K562 (cell line): ENCODE results near the gene TUBA8. TPM values are rescaled to one million over a fixed set of nuclear protein-coding genes. Genes with fewer than 3 reads are reported as not detected.
"Not testable (repeated sequence)": the region's sequence is repeated elsewhere in the genome, so short reads cannot be mapped to it uniquely, and the experiment has no call there.

Experiments
- ATAC-seq: fragments of 200-7000 bp; cut with Tn5 transposase; 3 replicates; pipeline ENCODE4 v1.9.1; 2020; ENCODE audit warnings: moderate library complexity
- BruUV-seq: library from RNA; stranded (reverse); fragments of 400-500 nt; replicated peaks from 2 replicates; lab custom pipeline; 2021; lab: Mats Ljungman, UMichigan
- CTCF ChIA-PET: fragments of 300-600 bp; formaldehyde crosslinking; extraction: SDS; loops from one replicate; lab custom pipeline; 2021; ENCODE audit warnings: low intra/inter-chr PET ratio; lab: Yijun Ruan, JAX
- POLR2A ChIA-PET: fragments of 300-600, 350-650 bp; sonication (Branson Sonifier 250); formaldehyde crosslinking; extraction: SDS; loops from one replicate; lab custom pipeline; 2021; ENCODE audit warnings: antibody characterized with exemption, inconsistent platforms; lab: Yijun Ruan, JAX
- DNase-seq, 4 experiments: peaks; one replicate each; pipeline versions ENCODE4 v3.0.0 to v3.0.0-alpha.2; 2011 to 2018; ENCODE audit warnings: low spot score in 3 of 4, mixed read lengths in 3 of 4; ENCODE audit errors: extremely low read depth in 1 of 4
- FAIRE-seq: peaks from 2 replicates; lab custom pipeline; 2011; peaks lifted over from hg19 to GRCh38; lab: Jason Lieb, UNC
- H2AFZ ChIP-seq: 2 replicates; pipeline ENCODE4 v1.6.0; 2011; ENCODE audit warnings: low read depth, low read length, control low read depth, inconsistent platforms
- H3K27ac ChIP-seq: fragments of 200-600 bp; 3 replicates; pipeline ENCODE4 v1.8.0; 2011; ENCODE audit warnings: low read depth, mild to moderate bottlenecking, control low read depth, inconsistent platforms, low read length, moderate library complexity, mixed read lengths; ENCODE audit errors: extremely low read depth
- H3K27me3 ChIP-seq, 2 experiments: fragments of 300-600 bp in 1 of 2; 2 replicates in 1 of 2; 3 replicates in 1 of 2; pipeline versions ENCODE4 v1.6.0 to v1.8.0; 2011; ENCODE audit warnings: inconsistent platforms in 2 of 2, low read length in 2 of 2, mild to moderate bottlenecking in 1 of 2, mixed read lengths in 1 of 2, moderate library complexity in 1 of 2; ENCODE audit not compliant: control insufficient read depth in 2 of 2, insufficient read depth in 2 of 2
- H3K36me3 ChIP-seq: fragments of 300-600 bp; 3 replicates; pipeline ENCODE4 v1.8.0; 2011; ENCODE audit warnings: mild to moderate bottlenecking, low read length, inconsistent platforms; ENCODE audit not compliant: control insufficient read depth, insufficient read depth
- H3K4me1 ChIP-seq, 2 experiments: fragments of 200-600 bp in 1 of 2; replicated peaks in 1 of 2; 2 replicates in 1 of 2; 3 replicates in 1 of 2; pipeline versions ENCODE4 v1.5.1 to v1.8.0; 2011; ENCODE audit warnings: inconsistent platforms in 2 of 2, low read length in 2 of 2, mild to moderate bottlenecking in 1 of 2, mixed read lengths in 1 of 2, moderate library complexity in 1 of 2; ENCODE audit not compliant: control insufficient read depth in 2 of 2, insufficient read depth in 2 of 2
- H3K4me2 ChIP-seq: 2 replicates; pipeline ENCODE4 v1.6.1; 2011; ENCODE audit warnings: low read length, control low read depth, inconsistent platforms, mixed read lengths; ENCODE audit not compliant: insufficient read depth
- H3K4me3 ChIP-seq: fragments of 200-600 bp; sonication (generic), shearing (Covaris generic); 2 replicates; pipeline ENCODE4 v1.5.1; 2016; ENCODE audit warnings: control low read depth, inconsistent platforms
- H3K79me2 ChIP-seq: fragments of 200-600 bp; 3 replicates; pipeline ENCODE4 v1.8.0; 2011; ENCODE audit warnings: low read length, inconsistent platforms; ENCODE audit not compliant: control insufficient read depth, insufficient read depth
- H3K9ac ChIP-seq, 2 experiments: 2 replicates each; pipeline versions ENCODE4 v1.6.0 to v1.6.1; 2011; ENCODE audit warnings: low read depth in 2 of 2, low read length in 2 of 2, control low read depth in 1 of 2, inconsistent platforms in 1 of 2, mild to moderate bottlenecking in 1 of 2, mixed read lengths in 1 of 2; ENCODE audit not compliant: insufficient read depth in 1 of 2
- H3K9me1 ChIP-seq: one replicate; pipeline ENCODE4 v1.6.0; 2011; ENCODE audit warnings: inconsistent platforms, mild to moderate bottlenecking, low read length, moderate library complexity; ENCODE audit not compliant: control insufficient read depth, insufficient read depth
- H3K9me3 ChIP-seq: replicated peaks from 2 replicates; pipeline ENCODE4 v1.5.1; 2011; ENCODE audit warnings: low read depth, low read length, inconsistent platforms; ENCODE audit not compliant: control insufficient read depth, insufficient read depth
- H4K20me1 ChIP-seq: replicated peaks from 2 replicates; pipeline ENCODE4 v1.6.1; 2011; ENCODE audit warnings: low read length, inconsistent platforms, mixed read lengths; ENCODE audit not compliant: control insufficient read depth, insufficient read depth
- MTA2 ChIP-seq: fragments of 450-650 bp; IDR thresholded peaks from 2 replicates; pipeline ENCODE4 v1.6.1; 2016; ENCODE audit warnings: low read depth
- WGBS: fragments of 100-300 bp; shearing (Covaris generic); methylation state at CpG from one replicate; pipeline ENCODE4 v1.1.6; 2016; ENCODE audit warnings: low coverage, mixed read lengths; ENCODE audit not compliant: insufficient coverage; ENCODE audit errors: missing lambda C conversion rate; 5-methylcytosine and 5-hydroxymethylcytosine counted together
- in situ Hi-C: fragments of 300-500 bp; cut with MboI; formaldehyde crosslinking; loops from 4 replicates; pipeline ENCODE4 v1.15.0; 2018; ENCODE audit warnings: inconsistent platforms, mixed read lengths
- intact Hi-C: fragments of 100-400 bp; cut with micrococcal nuclease; formaldehyde crosslinking; loops from 2 replicates; pipeline ENCODE4 v1.14.2; 2022
- polyA plus RNA-seq, 8 experiments: library from polyadenylated mRNA; depleted of rRNA in 4 of 8; stranded (reverse) in 5 of 8; unstranded in 3 of 8; fragments of >200 nt; fragmentation: Nextera tagmentation in 2 of 8; fragmentation: Illumina TruSeq in 1 of 8; extraction: Ambion mirVana in 2 of 8; extraction: Trizol in 1 of 8; gene quantifications; 2 replicates each; pipeline versions ENCODE4 v1.2.1 to v1.2.3, GENCODE V29; 2011 to 2014; ENCODE audit warnings: inconsistent platforms in 1 of 8, missing spikeins in 1 of 8
- total RNA-seq, 7 experiments: library from RNA; depleted of rRNA in 6 of 7; stranded (reverse); fragments of >200 nt in 6 of 7; fragmentation: Illumina TruSeq in 2 of 7; extraction: Trizol in 2 of 7; gene quantifications; 2 replicates each; pipeline versions ENCODE4 v1.2.1 to v1.2.3, GENCODE V29; 2011 to 2021; ENCODE audit warnings: low replicate concordance in 1 of 7
- TF ChIP-seq, protein P1 (sequence below), 2 experiments: fragments of 450-650 bp in 1 of 2; sonication (generic) in 1 of 2; formaldehyde crosslinking in 1 of 2; IDR thresholded peaks; 2 replicates each; pipeline versions ENCODE4 v1.7.1 to v1.9.0; 2016 to 2022; ENCODE audit warnings: inconsistent platforms in 1 of 2, mild to moderate bottlenecking in 1 of 2, missing genetic modification reagents in 1 of 2

Gene TUBA8
- total and polyA plus RNA-seq, 9 of the 15 experiments (the other 6 are each of a cell fraction or from before 2014, with no cell fraction given) = 0.07 to 1.1 (median 0.65) TPM

- WGBS = 49% methylated on average over 33 of the region's 34 CpGs
- in situ Hi-C loops = loop anchor here (25.0 kb wide), 2 partner anchors 607 to 732 kb away; no protein-coding TSS in a partner anchor
- intact Hi-C loops, ATAC-seq, H3K9me1 ChIP-seq, H3K27ac ChIP-seq, H3K4me3 ChIP-seq, H4K20me1 ChIP-seq, BruUV-seq, H3K4me1 ChIP-seq, DNase-seq, H3K4me2 ChIP-seq, H3K36me3 ChIP-seq, H3K9ac ChIP-seq, H2AFZ ChIP-seq, H3K9me3 ChIP-seq, CTCF ChIA-PET, FAIRE-seq, H3K79me2 ChIP-seq: not testable (repeated sequence)
- POLR2A ChIA-PET = interaction anchor here (1.2 to 1.5 kb wide), 2 partner anchors 10 to 36 kb away, joined by 3 to 4 read pairs; no protein-coding TSS in a partner anchor
- H3K27me3 ChIP-seq = peaks cover 13 to 30% of the 10 kb centered on the region in 2 experiments; a peak in 3 of 5 replicates
These were observed 44.9 kb downstream of the TUBA8 start for GRCh38 chr22:18155546-18155945.

- peaks cover 13 to 30% of the 10 kb centered on the region in 2 experiments; a peak in 3 of 5 replicates for H3K27me3 ChIP-seq
- peak; percentile 69 for FAIRE-seq
- in situ Hi-C loops (loop anchor here (25.0 kb wide), 2 partner anchors 605 to 730 kb away; no protein-coding TSS in a partner anchor), intact Hi-C loops (no loop called here)
- H3K27ac ChIP-seq = no peak overlapping the region
- POLR2A ChIA-PET = interaction anchor here (1.2 to 1.5 kb wide), 2 partner anchors 11 to 38 kb away, joined by 3 to 4 read pairs; no protein-coding TSS in a partner anchor
- H3K36me3 ChIP-seq = no peaks in the 10 kb centered on the region
- peak; percentile 65 to 77 (median 70) for DNase-seq
- WGBS = 13% methylated on average over 24 of the region's 24 CpGs
- no peak overlapping the region for H3K4me3 ChIP-seq
- CTCF ChIA-PET = no interaction called here
- no TSS peak for BruUV-seq
- H4K20me1 ChIP-seq = no peaks in the 10 kb centered on the region
- H3K9me1 ChIP-seq = no peaks in the 10 kb centered on the region
- no peak overlapping the region for H3K9ac ChIP-seq
- no peaks in the 10 kb centered on the region for H3K9me3 ChIP-seq
- peaks cover 0 to 7% of the 10 kb centered on the region in 2 experiments; a peak in 2 of 5 replicates for H3K4me1 ChIP-seq
- H3K4me2 ChIP-seq = no peak overlapping the region
- H2AFZ ChIP-seq = no peak overlapping the region
- no peaks in the 10 kb centered on the region for H3K79me2 ChIP-seq
- peak; percentile 91 for ATAC-seq
- TF ChIP-seq, protein P1, sequence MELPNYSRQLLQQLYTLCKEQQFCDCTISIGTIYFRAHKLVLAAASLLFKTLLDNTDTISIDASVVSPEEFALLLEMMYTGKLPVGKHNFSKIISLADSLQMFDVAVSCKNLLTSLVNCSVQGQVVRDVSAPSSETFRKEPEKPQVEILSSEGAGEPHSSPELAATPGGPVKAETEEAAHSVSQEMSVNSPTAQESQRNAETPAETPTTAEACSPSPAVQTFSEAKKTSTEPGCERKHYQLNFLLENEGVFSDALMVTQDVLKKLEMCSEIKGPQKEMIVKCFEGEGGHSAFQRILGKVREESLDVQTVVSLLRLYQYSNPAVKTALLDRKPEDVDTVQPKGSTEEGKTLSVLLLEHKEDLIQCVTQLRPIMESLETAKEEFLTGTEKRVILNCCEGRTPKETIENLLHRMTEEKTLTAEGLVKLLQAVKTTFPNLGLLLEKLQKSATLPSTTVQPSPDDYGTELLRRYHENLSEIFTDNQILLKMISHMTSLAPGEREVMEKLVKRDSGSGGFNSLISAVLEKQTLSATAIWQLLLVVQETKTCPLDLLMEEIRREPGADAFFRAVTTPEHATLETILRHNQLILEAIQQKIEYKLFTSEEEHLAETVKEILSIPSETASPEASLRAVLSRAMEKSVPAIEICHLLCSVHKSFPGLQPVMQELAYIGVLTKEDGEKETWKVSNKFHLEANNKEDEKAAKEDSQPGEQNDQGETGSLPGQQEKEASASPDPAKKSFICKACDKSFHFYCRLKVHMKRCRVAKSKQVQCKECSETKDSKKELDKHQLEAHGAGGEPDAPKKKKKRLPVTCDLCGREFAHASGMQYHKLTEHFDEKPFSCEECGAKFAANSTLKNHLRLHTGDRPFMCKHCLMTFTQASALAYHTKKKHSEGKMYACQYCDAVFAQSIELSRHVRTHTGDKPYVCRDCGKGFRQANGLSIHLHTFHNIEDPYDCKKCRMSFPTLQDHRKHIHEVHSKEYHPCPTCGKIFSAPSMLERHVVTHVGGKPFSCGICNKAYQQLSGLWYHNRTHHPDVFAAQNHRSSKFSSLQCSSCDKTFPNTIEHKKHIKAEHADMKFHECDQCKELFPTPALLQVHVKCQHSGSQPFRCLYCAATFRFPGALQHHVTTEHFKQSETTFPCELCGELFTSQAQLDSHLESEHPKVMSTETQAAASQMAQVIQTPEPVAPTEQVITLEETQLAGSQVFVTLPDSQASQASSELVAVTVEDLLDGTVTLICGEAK (IDR thresholded peaks at IDR 0.05) = no peak
- TF ChIP-seq, protein P1 (CRISPR knock-in tag; IDR thresholded peaks at IDR 0.05) = no peak
- TF ChIP-seq MTA2 = no peak
These were observed 46.5 kb downstream of the TUBA8 start for GRCh38 chr22:18156878-18157713.
